K562 (cell line): ENCODE data around the gene ERN1. TPM values are rescaled to one million over a fixed set of nuclear protein-coding genes. Genes with fewer than 3 reads are reported as not detected.

Experiments used
- CBX5 ChIP-seq: IDR thresholded peaks from 2 replicates; pipeline ENCODE4 v1.6.1; 2014; ENCODE audit warnings: low read depth, borderline replicate concordance
- GABPA ChIP-seq: fragments of 200-800 bp; sonication (Bioruptor generic); conservative IDR thresholded peaks from 2 replicates; pipeline ENCODE4 v1.6.1; 2016; ENCODE audit warnings: low read depth, missing genetic modification characterization, missing compliant biosample characterization
- GTF2E2 ChIP-seq: fragments of 200-800 bp; sonication (Bioruptor generic); IDR thresholded peaks from 2 replicates; pipeline ENCODE4 v1.6.1; 2016; ENCODE audit warnings: missing genetic modification characterization, missing compliant biosample characterization
- HMG20A ChIP-seq: fragments of 450-650 bp; formaldehyde crosslinking; conservative IDR thresholded peaks from 2 replicates; pipeline ENCODE4 v1.4.0; 2020; ENCODE audit warnings: mild to moderate bottlenecking, mixed read lengths
- KHSRP ChIP-seq: fragments of 450-650 bp; IDR thresholded peaks from 2 replicates; pipeline ENCODE4 v1.6.1; 2017
- MAFF ChIP-seq: IDR thresholded peaks from 2 replicates; pipeline ENCODE4 v1.6.1; 2012; ENCODE audit warnings: low read length, improper control_type of control experiment
- MYNN ChIP-seq, 2 experiments: sonication (generic); formaldehyde crosslinking in 1 of 2; IDR thresholded peaks; 2 replicates each; pipeline versions ENCODE4 v1.5.0 to v1.6.1; 2016 to 2020; ENCODE audit warnings: antibody characterized with exemption in 1 of 2, missing genetic modification reagents in 1 of 2
- NR2C2 ChIP-seq, 2 experiments: fragments of 200-800 bp in 1 of 2; sonication (Bioruptor generic) in 1 of 2; sonication (generic) in 1 of 2; formaldehyde crosslinking in 1 of 2; IDR thresholded peaks; 2 replicates each; pipeline versions ENCODE4 v1.6.1 to v1.8.0; 2016 to 2022; ENCODE audit warnings: mild to moderate bottlenecking in 1 of 2, missing compliant biosample characterization in 1 of 2, missing genetic modification characterization in 1 of 2, missing genetic modification reagents in 1 of 2
- PPARD ChIP-seq: fragments of 250-450 bp; sonication (Bioruptor Pico); IDR thresholded peaks from 2 replicates; pipeline ENCODE4 v1.8.0; 2022; ENCODE audit warnings: inconsistent platforms, mild to moderate bottlenecking, moderate library complexity
- RBM39 ChIP-seq: fragments of 200-400 bp; formaldehyde crosslinking; optimal IDR thresholded peaks from 2 replicates; pipeline ENCODE3; 2018; ENCODE audit warnings: low read depth, low read length
- SMARCA5 ChIP-seq: fragments of 450-650 bp; IDR thresholded peaks from 2 replicates; pipeline ENCODE4 v1.6.1; 2016
- SP2 ChIP-seq: IDR thresholded peaks from 2 replicates; pipeline ENCODE4 v1.6.1; 2011; ENCODE audit warnings: mild to moderate bottlenecking, low read depth, low read length, moderate library complexity; ENCODE audit not compliant: poor library complexity, severe bottlenecking; ENCODE audit errors: extremely low read depth
- ZKSCAN1 ChIP-seq: fragments of 150-350 bp; IDR thresholded peaks from 2 replicates; pipeline ENCODE4 v1.6.1; 2016; ENCODE audit warnings: low read depth, low read length
- ZNF76 ChIP-seq: fragments of 250-450 bp; sonication (Bioruptor Pico); IDR thresholded peaks from 2 replicates; pipeline ENCODE4 v1.4.0; 2020; ENCODE audit warnings: mild to moderate bottlenecking, moderate library complexity, borderline replicate concordance
- polyA plus RNA-seq, 8 experiments: library from polyadenylated mRNA; depleted of rRNA in 4 of 8; stranded (reverse) in 5 of 8; unstranded in 3 of 8; fragments of >200 nt; fragmentation: Nextera tagmentation in 2 of 8; fragmentation: Illumina TruSeq in 1 of 8; extraction: Ambion mirVana in 2 of 8; extraction: Trizol in 1 of 8; gene quantifications; 2 replicates each; pipeline versions ENCODE4 v1.2.1 to v1.2.3, GENCODE V29; 2011 to 2014; ENCODE audit warnings: inconsistent platforms in 1 of 8, missing spikeins in 1 of 8
- total RNA-seq, 7 experiments: library from RNA; depleted of rRNA in 6 of 7; stranded (reverse); fragments of >200 nt in 6 of 7; fragmentation: Illumina TruSeq in 2 of 7; extraction: Trizol in 2 of 7; gene quantifications; 2 replicates each; pipeline versions ENCODE4 v1.2.1 to v1.2.3, GENCODE V29; 2011 to 2021; ENCODE audit warnings: low replicate concordance in 1 of 7
- TF ChIP-seq, protein P1 (sequence below): sonication (generic); formaldehyde crosslinking; IDR thresholded peaks from 2 replicates; pipeline ENCODE4 v1.8.0; 2023; ENCODE audit warnings: mild to moderate bottlenecking, missing genetic modification reagents
- TF ChIP-seq, protein P2 (sequence below): sonication (generic); formaldehyde crosslinking; IDR thresholded peaks from 2 replicates; pipeline ENCODE4 v1.8.0; 2022; ENCODE audit warnings: mild to moderate bottlenecking, missing genetic modification reagents
- TF ChIP-seq, protein P3 (sequence below): fragments of 250-450 bp; sonication (Bioruptor Pico); IDR thresholded peaks from 2 replicates; pipeline ENCODE4 v1.5.0; 2021; ENCODE audit warnings: mild to moderate bottlenecking, borderline replicate concordance
- TF ChIP-seq, protein P4 (sequence below): fragments of 450-650 bp; formaldehyde crosslinking; IDR thresholded peaks from 2 replicates; pipeline ENCODE4 v1.4.0; 2022; ENCODE audit warnings: missing genetic modification characterization
- TF ChIP-seq, protein P5 (sequence below): fragments of 200-800 bp; sonication (Bioruptor generic); IDR thresholded peaks from 2 replicates; pipeline ENCODE4 v1.6.1; 2017; ENCODE audit warnings: missing genetic modification characterization, missing compliant biosample characterization

ERN1 gene
- total and polyA plus RNA-seq, 9 of the 15 experiments (the other 6 are each of a cell fraction or from before 2014, with no cell fraction given) = 2.1 to 22.5 (median 7.3) TPM

DNA sequence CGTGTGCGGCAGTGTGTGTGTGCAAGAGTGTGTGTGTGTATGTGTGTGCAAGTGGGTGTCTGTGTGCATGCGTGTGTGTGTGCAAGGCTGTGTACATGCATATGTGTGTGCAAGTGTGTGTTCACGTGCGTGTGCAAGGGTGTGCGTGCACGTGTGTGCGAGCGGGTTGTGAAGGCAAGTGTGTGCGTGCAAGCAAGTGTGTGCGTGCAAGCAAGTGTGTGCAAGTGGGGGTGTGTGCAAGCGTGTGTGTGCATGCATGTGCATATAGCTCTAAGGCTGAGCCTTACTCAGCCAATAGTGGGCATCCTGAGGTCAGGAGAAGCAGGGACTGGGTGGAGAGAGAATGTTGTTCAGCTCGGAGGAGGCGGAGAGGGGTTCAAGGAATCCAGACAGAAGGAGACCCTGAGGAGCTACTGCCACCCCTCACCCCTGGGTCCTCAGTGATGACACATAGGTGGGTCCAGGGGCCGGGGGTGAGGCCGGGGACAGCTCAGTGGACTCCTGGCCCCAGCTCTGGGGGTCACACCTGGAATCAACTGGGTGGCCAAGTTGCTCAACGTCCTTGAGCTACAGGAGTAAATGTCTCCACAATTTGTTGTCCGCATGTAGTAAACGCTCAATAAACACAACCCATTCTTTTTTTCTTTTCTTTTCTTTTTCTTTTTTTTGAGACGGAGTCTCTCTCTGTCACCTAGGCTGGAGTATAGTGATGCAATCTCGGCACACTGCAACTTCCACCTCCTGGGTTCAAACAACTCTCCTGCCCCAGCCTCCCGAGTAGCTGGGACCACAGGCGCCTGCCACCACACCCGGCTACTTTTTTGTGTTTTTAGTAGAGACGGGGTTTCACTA, 130.0 kb downstream of the ERN1 start (continued):
- TF ChIP-seq, protein P1, sequence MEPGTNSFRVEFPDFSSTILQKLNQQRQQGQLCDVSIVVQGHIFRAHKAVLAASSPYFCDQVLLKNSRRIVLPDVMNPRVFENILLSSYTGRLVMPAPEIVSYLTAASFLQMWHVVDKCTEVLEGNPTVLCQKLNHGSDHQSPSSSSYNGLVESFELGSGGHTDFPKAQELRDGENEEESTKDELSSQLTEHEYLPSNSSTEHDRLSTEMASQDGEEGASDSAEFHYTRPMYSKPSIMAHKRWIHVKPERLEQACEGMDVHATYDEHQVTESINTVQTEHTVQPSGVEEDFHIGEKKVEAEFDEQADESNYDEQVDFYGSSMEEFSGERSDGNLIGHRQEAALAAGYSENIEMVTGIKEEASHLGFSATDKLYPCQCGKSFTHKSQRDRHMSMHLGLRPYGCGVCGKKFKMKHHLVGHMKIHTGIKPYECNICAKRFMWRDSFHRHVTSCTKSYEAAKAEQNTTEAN = peak; percentile 100
- TF ChIP-seq, protein P2, sequence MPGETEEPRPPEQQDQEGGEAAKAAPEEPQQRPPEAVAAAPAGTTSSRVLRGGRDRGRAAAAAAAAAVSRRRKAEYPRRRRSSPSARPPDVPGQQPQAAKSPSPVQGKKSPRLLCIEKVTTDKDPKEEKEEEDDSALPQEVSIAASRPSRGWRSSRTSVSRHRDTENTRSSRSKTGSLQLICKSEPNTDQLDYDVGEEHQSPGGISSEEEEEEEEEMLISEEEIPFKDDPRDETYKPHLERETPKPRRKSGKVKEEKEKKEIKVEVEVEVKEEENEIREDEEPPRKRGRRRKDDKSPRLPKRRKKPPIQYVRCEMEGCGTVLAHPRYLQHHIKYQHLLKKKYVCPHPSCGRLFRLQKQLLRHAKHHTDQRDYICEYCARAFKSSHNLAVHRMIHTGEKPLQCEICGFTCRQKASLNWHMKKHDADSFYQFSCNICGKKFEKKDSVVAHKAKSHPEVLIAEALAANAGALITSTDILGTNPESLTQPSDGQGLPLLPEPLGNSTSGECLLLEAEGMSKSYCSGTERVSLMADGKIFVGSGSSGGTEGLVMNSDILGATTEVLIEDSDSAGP = peak; percentile 69; the same call in 1 of the 2 replicates
- TF ChIP-seq GTF2E2 = no peak
- TF ChIP-seq MAFF = no peak
- TF ChIP-seq GABPA (tag) = no peak
- TF ChIP-seq ZKSCAN1 = no peak
- TF ChIP-seq, protein P3, sequence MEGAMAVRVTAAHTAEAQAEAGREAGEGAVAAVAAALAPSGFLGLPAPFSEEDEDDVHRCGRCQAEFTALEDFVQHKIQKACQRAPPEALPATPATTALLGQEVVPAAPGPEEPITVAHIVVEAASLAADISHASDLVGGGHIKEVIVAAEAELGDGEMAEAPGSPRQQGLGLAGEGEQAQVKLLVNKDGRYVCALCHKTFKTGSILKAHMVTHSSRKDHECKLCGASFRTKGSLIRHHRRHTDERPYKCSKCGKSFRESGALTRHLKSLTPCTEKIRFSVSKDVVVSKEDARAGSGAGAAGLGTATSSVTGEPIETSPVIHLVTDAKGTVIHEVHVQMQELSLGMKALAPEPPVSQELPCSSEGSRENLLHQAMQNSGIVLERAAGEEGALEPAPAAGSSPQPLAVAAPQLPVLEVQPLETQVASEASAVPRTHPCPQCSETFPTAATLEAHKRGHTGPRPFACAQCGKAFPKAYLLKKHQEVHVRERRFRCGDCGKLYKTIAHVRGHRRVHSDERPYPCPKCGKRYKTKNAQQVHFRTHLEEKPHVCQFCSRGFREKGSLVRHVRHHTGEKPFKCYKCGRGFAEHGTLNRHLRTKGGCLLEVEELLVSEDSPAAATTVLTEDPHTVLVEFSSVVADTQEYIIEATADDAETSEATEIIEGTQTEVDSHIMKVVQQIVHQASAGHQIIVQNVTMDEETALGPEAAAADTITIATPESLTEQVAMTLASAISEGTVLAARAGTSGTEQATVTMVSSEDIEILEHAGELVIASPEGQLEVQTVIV (CRISPR knock-in tag) = no peak
- TF ChIP-seq, protein P4, sequence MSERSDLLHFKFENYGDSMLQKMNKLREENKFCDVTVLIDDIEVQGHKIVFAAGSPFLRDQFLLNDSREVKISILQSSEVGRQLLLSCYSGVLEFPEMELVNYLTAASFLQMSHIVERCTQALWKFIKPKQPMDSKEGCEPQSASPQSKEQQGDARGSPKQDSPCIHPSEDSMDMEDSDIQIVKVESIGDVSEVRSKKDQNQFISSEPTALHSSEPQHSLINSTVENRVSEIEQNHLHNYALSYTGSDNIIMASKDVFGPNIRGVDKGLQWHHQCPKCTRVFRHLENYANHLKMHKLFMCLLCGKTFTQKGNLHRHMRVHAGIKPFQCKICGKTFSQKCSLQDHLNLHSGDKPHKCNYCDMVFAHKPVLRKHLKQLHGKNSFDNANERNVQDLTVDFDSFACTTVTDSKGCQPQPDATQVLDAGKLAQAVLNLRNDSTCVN (CRISPR knock-in tag) = no peak
- TF ChIP-seq CBX5 = no peak
- no peak for TF ChIP-seq RBM39
- peak; percentile 97 for TF ChIP-seq MYNN (IDR thresholded peaks at IDR 0.05)
- TF ChIP-seq MYNN (CRISPR knock-in tag; IDR thresholded peaks at IDR 0.05) = no peak
- no peak for TF ChIP-seq ZNF76
- TF ChIP-seq, protein P5, sequence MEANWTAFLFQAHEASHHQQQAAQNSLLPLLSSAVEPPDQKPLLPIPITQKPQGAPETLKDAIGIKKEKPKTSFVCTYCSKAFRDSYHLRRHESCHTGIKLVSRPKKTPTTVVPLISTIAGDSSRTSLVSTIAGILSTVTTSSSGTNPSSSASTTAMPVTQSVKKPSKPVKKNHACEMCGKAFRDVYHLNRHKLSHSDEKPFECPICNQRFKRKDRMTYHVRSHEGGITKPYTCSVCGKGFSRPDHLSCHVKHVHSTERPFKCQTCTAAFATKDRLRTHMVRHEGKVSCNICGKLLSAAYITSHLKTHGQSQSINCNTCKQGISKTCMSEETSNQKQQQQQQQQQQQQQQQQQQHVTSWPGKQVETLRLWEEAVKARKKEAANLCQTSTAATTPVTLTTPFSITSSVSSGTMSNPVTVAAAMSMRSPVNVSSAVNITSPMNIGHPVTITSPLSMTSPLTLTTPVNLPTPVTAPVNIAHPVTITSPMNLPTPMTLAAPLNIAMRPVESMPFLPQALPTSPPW (CRISPR knock-in tag) = no peak
- TF ChIP-seq NR2C2 (CRISPR knock-in tag; IDR thresholded peaks at IDR 0.05) = peak; percentile 67; the same call in 1 of the 2 replicates
- no peak for TF ChIP-seq NR2C2 (tag; IDR thresholded peaks at IDR 0.05)
- peak; percentile 36; the same call in 1 of the 2 replicates for TF ChIP-seq SMARCA5
- TF ChIP-seq KHSRP = no peak
- TF ChIP-seq PPARD (CRISPR knock-in tag) = no peak
- no peak for TF ChIP-seq SP2
- no peak for TF ChIP-seq HMG20A (CRISPR knock-in tag)
